Measurements from ENCODE around the gene ORC5.

Gene ORC5

DNA sequence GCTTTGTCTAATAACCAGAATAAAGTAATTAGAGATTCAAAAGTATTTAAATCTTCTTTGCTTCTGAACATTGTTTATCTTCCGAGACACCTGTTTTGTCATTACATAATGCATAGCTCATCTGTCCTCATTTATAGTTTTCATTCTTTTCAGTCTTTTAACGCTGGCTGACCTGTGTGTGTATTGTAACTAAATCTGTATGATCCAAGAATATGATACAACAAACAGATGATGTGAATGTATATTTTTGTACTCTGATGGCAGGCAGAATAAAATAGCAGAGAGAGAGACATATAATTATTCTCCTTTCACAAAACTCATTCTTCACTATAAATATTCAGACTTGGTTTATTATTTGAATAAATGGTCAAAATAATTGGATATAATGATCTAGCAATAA is 80.6 kb downstream of the ORC5 start:
- H3K27ac ChIP-seq, result peak overlapping the region; percentile 75
- TF ChIP-seq, protein P1, sequence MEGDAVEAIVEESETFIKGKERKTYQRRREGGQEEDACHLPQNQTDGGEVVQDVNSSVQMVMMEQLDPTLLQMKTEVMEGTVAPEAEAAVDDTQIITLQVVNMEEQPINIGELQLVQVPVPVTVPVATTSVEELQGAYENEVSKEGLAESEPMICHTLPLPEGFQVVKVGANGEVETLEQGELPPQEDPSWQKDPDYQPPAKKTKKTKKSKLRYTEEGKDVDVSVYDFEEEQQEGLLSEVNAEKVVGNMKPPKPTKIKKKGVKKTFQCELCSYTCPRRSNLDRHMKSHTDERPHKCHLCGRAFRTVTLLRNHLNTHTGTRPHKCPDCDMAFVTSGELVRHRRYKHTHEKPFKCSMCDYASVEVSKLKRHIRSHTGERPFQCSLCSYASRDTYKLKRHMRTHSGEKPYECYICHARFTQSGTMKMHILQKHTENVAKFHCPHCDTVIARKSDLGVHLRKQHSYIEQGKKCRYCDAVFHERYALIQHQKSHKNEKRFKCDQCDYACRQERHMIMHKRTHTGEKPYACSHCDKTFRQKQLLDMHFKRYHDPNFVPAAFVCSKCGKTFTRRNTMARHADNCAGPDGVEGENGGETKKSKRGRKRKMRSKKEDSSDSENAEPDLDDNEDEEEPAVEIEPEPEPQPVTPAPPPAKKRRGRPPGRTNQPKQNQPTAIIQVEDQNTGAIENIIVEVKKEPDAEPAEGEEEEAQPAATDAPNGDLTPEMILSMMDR (conservative IDR thresholded peaks at IDR 0.05), result no peak

DNA sequence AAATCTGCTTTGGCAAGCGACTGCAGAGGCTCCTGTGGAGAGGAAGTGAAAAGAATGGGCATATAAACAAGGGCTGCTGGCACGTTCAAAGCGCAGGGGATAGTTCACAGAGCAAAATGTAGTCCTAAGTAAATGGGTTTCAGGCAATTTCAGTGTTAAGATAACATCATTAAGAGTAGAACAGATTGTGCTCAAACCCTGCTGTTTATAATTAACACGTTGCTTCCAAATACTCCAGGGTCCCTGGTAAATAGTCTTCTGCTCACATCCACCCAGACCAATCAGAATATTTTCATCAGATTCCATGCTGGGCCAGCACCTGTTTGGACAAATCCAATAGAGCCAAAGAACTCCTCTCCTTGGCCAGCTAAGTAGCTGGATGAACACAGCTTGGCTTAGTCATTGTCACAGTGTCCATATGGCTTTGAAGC is 81.4 kb downstream of the ORC5 start:
- H3K27ac ChIP-seq, result peak overlapping the region; percentile 75
- TF ChIP-seq, protein P1 (conservative IDR thresholded peaks at IDR 0.05), result no peak

DNA sequence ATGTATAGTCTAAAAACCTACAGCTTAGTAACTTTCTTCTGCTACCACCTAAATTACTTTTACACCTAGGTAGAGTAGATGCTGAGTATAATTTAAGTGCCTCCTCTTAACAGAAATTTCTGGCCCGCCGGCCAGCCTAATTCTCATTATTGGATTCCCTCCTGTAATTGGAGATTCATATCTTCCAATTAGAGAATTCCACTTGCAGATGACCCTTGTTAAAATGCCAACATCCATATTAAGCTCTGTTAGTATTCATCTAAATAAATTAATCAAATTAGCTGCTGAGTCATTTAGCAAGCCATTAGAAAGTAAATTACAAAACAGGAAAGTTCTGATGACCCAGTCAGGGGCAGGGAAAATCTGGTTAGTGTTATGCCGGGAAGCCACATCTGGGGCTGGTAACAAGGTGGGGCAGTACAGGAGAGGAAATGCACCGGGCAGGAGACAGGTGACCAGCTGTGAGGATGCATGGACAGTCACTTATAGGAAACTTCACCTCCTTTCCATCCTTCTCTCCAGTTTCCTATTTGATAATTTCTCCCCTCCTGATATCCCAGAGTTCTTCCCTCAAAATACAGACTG is 82.8 kb downstream of the ORC5 start:
- TF ChIP-seq, protein P1 (conservative IDR thresholded peaks at IDR 0.05), result no peak
- H3K27ac ChIP-seq, result peak overlapping the region; percentile 75

DNA sequence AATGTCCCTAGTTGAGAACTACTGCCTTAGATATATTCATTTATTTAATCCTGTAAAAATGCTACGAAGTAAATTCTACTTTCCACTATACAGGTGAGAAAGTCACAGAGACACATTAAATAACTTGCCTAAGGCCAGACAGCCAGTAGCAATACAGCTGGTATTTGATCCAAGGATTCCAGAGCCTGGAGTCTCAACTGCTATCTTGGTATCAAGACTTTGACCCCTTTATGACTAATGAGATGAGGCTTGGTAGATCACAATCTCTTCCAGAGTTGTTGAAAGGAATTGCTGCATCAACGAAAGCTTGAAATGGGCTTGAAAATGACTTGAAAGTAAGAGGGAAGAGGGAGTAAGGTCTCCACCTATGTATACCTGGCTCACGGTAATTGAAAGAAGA is 83.3 kb downstream of the ORC5 start:
- TF ChIP-seq, protein P1 (conservative IDR thresholded peaks at IDR 0.05), result no peak
- no peak overlapping the region for H3K27ac ChIP-seq

DNA sequence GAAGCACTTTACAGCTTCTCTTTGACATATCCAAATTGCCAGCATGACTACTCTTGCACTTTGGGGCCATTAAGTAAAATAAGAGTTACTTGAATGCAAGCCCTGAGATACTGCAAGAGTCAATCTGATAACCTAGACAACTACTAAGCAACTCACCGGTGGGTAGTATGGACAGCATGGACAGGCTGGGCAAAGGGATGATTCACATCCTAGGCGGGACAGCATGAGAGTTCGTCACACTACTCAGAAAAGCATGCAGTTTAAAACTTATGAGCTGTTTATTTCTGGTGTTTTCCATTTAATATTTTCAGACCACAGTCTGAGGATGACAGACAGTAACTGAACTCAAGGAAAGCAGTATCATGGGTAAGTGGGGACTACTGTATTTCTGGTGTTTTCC is 84.0 kb downstream of the ORC5 start:
- H3K27ac ChIP-seq, result no peak overlapping the region
- TF ChIP-seq, protein P1 (conservative IDR thresholded peaks at IDR 0.05), result no peak

DNA sequence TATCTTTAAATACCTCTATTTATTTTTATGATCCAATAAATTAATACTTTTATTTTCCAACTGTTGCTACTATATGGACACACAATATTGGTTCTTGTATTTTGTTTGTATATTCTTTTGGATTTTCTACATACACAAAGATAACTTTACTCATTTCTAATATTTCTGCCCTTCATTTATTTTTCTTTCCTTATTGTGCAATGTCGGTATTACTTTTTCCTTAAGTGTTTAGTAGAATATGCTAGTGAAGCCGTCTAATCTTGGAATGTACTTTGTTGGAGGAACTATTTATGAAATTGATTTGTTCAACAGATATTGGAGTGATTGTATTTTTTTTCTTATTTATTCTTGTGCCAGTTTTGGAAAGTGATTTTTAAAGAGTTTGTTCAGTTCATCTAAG is 94.0 kb downstream of the ORC5 start:
- H3K27ac ChIP-seq, result peak overlapping the region; percentile 81
- TF ChIP-seq, protein P1 (conservative IDR thresholded peaks at IDR 0.05), result no peak

DNA sequence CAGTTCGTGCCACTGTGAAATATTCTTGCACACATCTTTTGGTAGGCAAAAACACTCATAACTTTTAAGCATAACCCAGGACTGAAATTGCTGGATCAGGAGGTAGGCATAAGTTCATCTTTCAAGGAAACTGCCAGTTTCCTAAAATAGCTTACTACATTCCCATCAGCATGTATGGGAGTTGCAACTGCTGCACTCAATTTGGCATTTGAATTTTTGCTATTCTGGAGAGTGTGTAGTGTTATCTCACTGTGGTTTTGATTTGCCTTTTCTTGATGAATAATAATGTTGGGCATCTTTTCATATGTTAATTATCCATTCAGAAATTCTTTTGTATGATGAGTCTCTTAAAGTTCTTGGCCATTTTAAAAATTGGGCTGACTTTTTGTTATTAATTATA is 95.2 kb downstream of the ORC5 start:
- TF ChIP-seq, protein P1 (conservative IDR thresholded peaks at IDR 0.05), result no peak
- H3K27ac ChIP-seq, result no peak overlapping the region
